ENCODE measurements around the gene PPP2R2D. TPM values are rescaled to one million over a fixed set of nuclear protein-coding genes. Genes with fewer than 3 reads are reported as not detected.

PPP2R2D gene
- total and polyA plus RNA-seq, 4 donors: 15.6 to 51.4 (median 22.0) TPM

DNA sequence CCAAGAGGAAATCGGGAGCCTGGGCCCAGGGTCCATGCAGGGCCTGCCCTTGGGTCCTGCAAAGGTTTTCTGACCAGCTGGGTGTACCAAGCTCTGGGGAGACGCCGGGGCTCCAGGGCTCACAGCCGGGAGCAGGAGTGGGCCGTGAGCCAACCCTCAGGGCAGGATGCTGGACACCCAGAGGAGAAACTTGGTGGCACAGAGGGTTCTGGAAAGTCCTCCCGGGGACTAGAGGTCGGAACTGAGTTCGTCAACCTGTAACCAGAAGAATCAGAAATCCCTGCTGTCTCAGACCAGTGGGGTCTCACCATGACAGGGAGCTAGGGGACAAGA is 29.2 kb upstream of the PPP2R2D start:
- WGBS, 2 donors: 81 to 88% methylated on average over 8 of the region's 8 CpGs

DNA sequence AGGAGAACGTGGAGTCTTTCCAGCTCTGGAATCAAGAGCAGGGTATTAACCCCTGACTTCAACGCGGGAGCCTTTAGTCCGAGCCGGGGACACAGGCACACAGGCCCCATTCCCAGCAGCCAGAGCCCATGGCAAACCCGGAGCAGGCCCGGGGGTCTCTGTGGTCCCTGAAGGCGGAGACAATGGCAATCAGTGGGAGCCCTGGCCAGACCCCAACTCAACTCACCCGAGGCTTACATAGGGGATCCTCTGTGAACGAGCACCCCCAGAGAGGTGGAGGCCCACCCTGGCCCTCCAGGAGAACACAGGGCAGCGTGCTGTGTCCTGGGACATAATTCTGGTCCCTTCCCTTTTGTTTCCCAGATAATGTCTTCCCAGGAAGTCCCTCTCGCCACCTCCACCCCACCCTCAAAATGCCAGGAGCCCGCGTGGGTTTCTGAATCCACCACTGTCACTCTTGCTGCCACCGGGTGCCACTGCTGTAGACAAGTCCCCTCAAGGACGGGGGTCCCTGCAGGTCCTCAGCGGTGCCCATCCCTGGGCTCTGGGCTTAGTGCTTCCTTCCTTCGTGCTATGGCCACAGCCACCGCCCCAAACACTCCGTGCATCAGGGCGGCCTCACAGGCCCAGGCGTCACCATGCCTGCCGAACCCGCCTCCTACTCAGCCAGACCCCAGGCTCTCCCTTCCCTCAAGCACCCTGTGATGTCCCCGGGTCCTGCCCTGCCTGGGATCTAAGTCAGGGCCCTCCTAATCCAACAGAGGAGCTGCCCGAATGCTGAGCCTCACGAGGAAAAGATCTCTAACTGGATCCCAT is 28.6 kb upstream of the PPP2R2D start:
- DNase-seq (no peak), ATAC-seq (ENCODE audit: insufficient read depth, low FRiP score) (no peak)
- Histone ChIP-seq H3K9me3 (ENCODE audit: control insufficient read depth in 4 of 4, insufficient read depth in 3 of 4, low read length in 3 of 4) (peaks cover 0 to 1% (median 0%) of the 10 kb centered on the region in 4 donors), H3K9ac (ENCODE audit: insufficient read depth in 1 of 2, low read length in 2 of 2) (no peak overlapping the region), H3K27ac (ENCODE audit: low read depth in 1 of 2, low read length in 1 of 2) (no peak overlapping the region), H3K27me3 (ENCODE audit: control insufficient read depth in 3 of 3, insufficient read depth in 3 of 3, low read length in 2 of 3) (peaks cover 0 to 7% (median 0%) of the 10 kb centered on the region in 3 donors), H3K4me1 (ENCODE audit: control insufficient read depth in 5 of 5, insufficient read depth in 5 of 5, low read length in 5 of 5) (no peaks in the 10 kb centered on the region), H3K4me3 (no peak overlapping the region), H3K36me3 (ENCODE audit: control insufficient read depth in 4 of 4, insufficient read depth in 4 of 4, low read length in 4 of 4) (no peaks in the 10 kb centered on the region)
- WGBS, 2 donors: 85 to 90% methylated on average over 27 of the region's 27 CpGs
- TF ChIP-seq, protein P1, sequence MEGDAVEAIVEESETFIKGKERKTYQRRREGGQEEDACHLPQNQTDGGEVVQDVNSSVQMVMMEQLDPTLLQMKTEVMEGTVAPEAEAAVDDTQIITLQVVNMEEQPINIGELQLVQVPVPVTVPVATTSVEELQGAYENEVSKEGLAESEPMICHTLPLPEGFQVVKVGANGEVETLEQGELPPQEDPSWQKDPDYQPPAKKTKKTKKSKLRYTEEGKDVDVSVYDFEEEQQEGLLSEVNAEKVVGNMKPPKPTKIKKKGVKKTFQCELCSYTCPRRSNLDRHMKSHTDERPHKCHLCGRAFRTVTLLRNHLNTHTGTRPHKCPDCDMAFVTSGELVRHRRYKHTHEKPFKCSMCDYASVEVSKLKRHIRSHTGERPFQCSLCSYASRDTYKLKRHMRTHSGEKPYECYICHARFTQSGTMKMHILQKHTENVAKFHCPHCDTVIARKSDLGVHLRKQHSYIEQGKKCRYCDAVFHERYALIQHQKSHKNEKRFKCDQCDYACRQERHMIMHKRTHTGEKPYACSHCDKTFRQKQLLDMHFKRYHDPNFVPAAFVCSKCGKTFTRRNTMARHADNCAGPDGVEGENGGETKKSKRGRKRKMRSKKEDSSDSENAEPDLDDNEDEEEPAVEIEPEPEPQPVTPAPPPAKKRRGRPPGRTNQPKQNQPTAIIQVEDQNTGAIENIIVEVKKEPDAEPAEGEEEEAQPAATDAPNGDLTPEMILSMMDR (IDR thresholded peaks at IDR 0.05; ENCODE audit: control extremely low read depth, extremely low read depth): no peak

More for the DNA sequence above, 29.2 kb upstream of the PPP2R2D start:
- Histone ChIP-seq H3K9me3 (ENCODE audit: control insufficient read depth in 4 of 4, insufficient read depth in 3 of 4, low read length in 3 of 4) (peaks cover 0 to 1% (median 0%) of the 10 kb centered on the region in 4 donors), H3K27me3 (ENCODE audit: control insufficient read depth in 3 of 3, insufficient read depth in 3 of 3, low read length in 2 of 3) (peaks cover 0 to 7% (median 0%) of the 10 kb centered on the region in 3 donors), H3K4me3 (no peak overlapping the region), H3K4me1 (ENCODE audit: control insufficient read depth in 5 of 5, insufficient read depth in 5 of 5, low read length in 5 of 5) (no peaks in the 10 kb centered on the region), H3K36me3 (ENCODE audit: control insufficient read depth in 4 of 4, insufficient read depth in 4 of 4, low read length in 4 of 4) (no peaks in the 10 kb centered on the region), H3K9ac (ENCODE audit: insufficient read depth in 1 of 2, low read length in 2 of 2) (no peak overlapping the region), H3K27ac (ENCODE audit: low read depth in 1 of 2, low read length in 1 of 2) (no peak overlapping the region)
- TF ChIP-seq, protein P1 (IDR thresholded peaks at IDR 0.05; ENCODE audit: control extremely low read depth, extremely low read depth): no peak
- no peak for ATAC-seq (ENCODE audit: insufficient read depth, low FRiP score)
- no peak for DNase-seq

DNA sequence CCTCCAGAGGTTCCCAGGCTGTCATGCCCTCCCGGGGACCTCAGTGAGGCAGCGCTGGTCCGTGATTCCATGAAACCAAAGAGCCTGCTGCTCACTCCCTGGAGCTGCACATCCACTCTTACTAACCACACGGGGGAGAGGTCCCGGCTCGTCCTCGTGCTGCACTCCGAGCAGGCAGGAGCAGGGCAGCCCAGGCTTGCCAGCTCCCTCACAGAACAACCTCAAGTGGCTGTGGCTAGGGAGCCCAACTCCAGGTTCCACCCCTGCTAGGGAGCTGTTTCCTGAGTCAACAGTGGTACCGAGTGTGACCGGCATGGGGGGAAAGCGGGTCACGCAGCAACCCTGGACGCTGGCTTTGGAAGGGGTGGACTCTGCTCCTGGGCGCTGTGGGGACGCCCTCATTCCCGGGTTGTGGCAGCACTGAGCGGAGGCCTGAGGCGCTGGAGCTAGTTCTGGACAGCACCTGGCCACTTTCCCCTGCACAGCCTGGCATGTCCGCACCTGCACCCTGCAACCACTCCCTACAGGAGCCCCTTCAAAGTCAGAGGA is 27.9 kb upstream of the PPP2R2D start:
- Histone ChIP-seq H3K9ac (ENCODE audit: insufficient read depth in 1 of 2, low read length in 2 of 2) (no peak overlapping the region), H3K9me3 (ENCODE audit: control insufficient read depth in 4 of 4, insufficient read depth in 3 of 4, low read length in 3 of 4) (peaks cover 0 to 1% (median 0%) of the 10 kb centered on the region in 4 donors), H3K4me3 (no peak overlapping the region), H3K27me3 (ENCODE audit: control insufficient read depth in 3 of 3, insufficient read depth in 3 of 3, low read length in 2 of 3) (peaks cover 0 to 7% (median 0%) of the 10 kb centered on the region in 3 donors), H3K4me1 (ENCODE audit: control insufficient read depth in 5 of 5, insufficient read depth in 5 of 5, low read length in 5 of 5) (no peaks in the 10 kb centered on the region), H3K36me3 (ENCODE audit: control insufficient read depth in 4 of 4, insufficient read depth in 4 of 4, low read length in 4 of 4) (no peaks in the 10 kb centered on the region), H3K27ac (ENCODE audit: low read depth in 1 of 2, low read length in 1 of 2) (no peak overlapping the region)
- ATAC-seq (ENCODE audit: insufficient read depth, low FRiP score) (no peak), DNase-seq (no peak)
- WGBS, 2 donors: 61 to 70% methylated on average over 19 of the region's 19 CpGs
- TF ChIP-seq, protein P1 (IDR thresholded peaks at IDR 0.05; ENCODE audit: control extremely low read depth, extremely low read depth): no peak

Data from lung (tissue), 12 donors.